ENCODE results near the gene SCAPER.

Gene SCAPER

GRCh38 chr15:76945494-76946093 lies 40.5 kb upstream of the SCAPER start:
- no peaks in the 10 kb centered on the region for H3K4me1 ChIP-seq (ENCODE audit: control insufficient read depth, insufficient read depth, low read length)
- H3K4me3 ChIP-seq (ENCODE audit: low read depth, low read length), result no peak overlapping the region
- TF ChIP-seq GLIS2 (tag by site-specific recombination; IDR thresholded peaks at IDR 0.05) (no peak), ZBTB49 (tag by site-specific recombination; IDR thresholded peaks at IDR 0.05; ENCODE audit: low read depth) (no peak), OVOL3 (tag by site-specific recombination; IDR thresholded peaks at IDR 0.05) (no peak), ZNF423 (tag by site-specific recombination; IDR thresholded peaks at IDR 0.05) (no peak), OSR2 (tag by site-specific recombination; IDR thresholded peaks at IDR 0.05) (no peak), ZBTB11 (tag by site-specific recombination; conservative IDR thresholded peaks at IDR 0.05; ENCODE audit: low read depth) (no peak), SALL2 (tag by site-specific recombination; IDR thresholded peaks at IDR 0.05; ENCODE audit: borderline replicate concordance) (no peak), ZBTB8A (tag by site-specific recombination; IDR thresholded peaks at IDR 0.05) (no peak), ZNF121 (tag by site-specific recombination; IDR thresholded peaks at IDR 0.05) (no peak), ZNF140 (tag by site-specific recombination; IDR thresholded peaks at IDR 0.05) (no peak), ZNF585B (tag by site-specific recombination; IDR thresholded peaks at IDR 0.05) (no peak), ZNF37A (tag by site-specific recombination; IDR thresholded peaks at IDR 0.05) (no peak)
- ChIA-PET CTCF (interaction anchor here (0.6 to 1.3 kb wide), 2 partner anchors 89 to 105 kb away, joined by 3 to 4 read pairs; no protein-coding TSS in a partner anchor), POLR2A (interaction anchor here (1.1 kb wide), 1 partner anchor 14 kb away, joined by 6 read pairs; the partner anchor contains the start of gene RCN2)
- no peaks in the 10 kb centered on the region for H3K9me3 ChIP-seq (ENCODE audit: control insufficient read depth, insufficient read depth, low read depth, low read length)
- peaks cover 69 to 76% of the 10 kb centered on the region in 2 experiments for H3K36me3 ChIP-seq (ENCODE audit: control insufficient read depth in 2 of 2, insufficient read depth in 1 of 2, low read length in 2 of 2)
- no peak overlapping the region for H3K27ac ChIP-seq (ENCODE audit: extremely low read depth, low read depth, low read length)

- Histone ChIP-seq H3K4me3 (ENCODE audit: low read depth, low read length) (no peak overlapping the region), H3K27ac (ENCODE audit: extremely low read depth, low read depth, low read length) (no peak overlapping the region), H3K4me1 (ENCODE audit: control insufficient read depth, insufficient read depth, low read length) (no peaks in the 10 kb centered on the region), H3K36me3 (ENCODE audit: control insufficient read depth in 2 of 2, insufficient read depth in 1 of 2, low read length in 2 of 2) (peaks cover 56 to 66% of the 10 kb centered on the region in 2 experiments), H3K9me3 (ENCODE audit: control insufficient read depth, insufficient read depth, low read depth, low read length) (no peaks in the 10 kb centered on the region)
- TF ChIP-seq AEBP2 (tag by site-specific recombination; IDR thresholded peaks at IDR 0.05; ENCODE audit: borderline replicate concordance) (no peak), ZNF837 (tag by site-specific recombination; IDR thresholded peaks at IDR 0.05) (no peak), ZNF433 (tag by site-specific recombination; IDR thresholded peaks at IDR 0.05; ENCODE audit: low read depth) (no peak), ZNF37A (tag by site-specific recombination; IDR thresholded peaks at IDR 0.05) (no peak), ZBTB44 (tag by site-specific recombination; IDR thresholded peaks at IDR 0.05) (no peak)
- ChIA-PET POLR2A (no interaction called here), CTCF (interaction anchor here (0.6 to 1.6 kb wide), 7 partner anchors 9 to 879 kb away, joined by 3 to 4 read pairs (median 3); no protein-coding TSS in a partner anchor)
These were observed 37.2 kb upstream of the SCAPER start for GRCh38 chr15:76942331-76942730.

All from HEK293 (cell line).